Ovary (tissue), 3 donors: ENCODE measurements around the gene TMEM240.
"Not testable (repeated sequence)": the region's sequence is repeated elsewhere in the genome, so short reads cannot be mapped to it uniquely, and the experiment has no call there.

Experiments used
- CTCF ChIP-seq, 3 donors: fragments of 450-650 bp in 2 of 3; fragments of 200-600 bp in 1 of 3; IDR thresholded peaks; one replicate each; pipeline versions ENCODE4 v1.5.1 to v1.8.0; 2016 to 2022; ENCODE audit warnings: antibody characterized with exemption in 3 of 3, mild to moderate bottlenecking in 1 of 3
- POLR2A ChIP-seq: fragments of 450-650 bp; IDR thresholded peaks from one replicate; pipeline ENCODE4 v1.6.1; 2017; ENCODE audit warnings: antibody characterized with exemption, mild to moderate bottlenecking, moderate library complexity
- donor health status: DM: no; HTN: no; CAD: no.

GRCh38 chr1:1516923-1517322, 23.5 kb downstream of the TMEM240 start:
- TF ChIP-seq CTCF (IDR thresholded peaks at IDR 0.05); POLR2A: not testable (repeated sequence)
